Measurements from ENCODE around the gene BTBD6. TPM values are rescaled to one million over a fixed set of nuclear protein-coding genes. Genes with fewer than 3 reads are reported as not detected.

Gene BTBD6
- total and polyA plus RNA-seq, 9 of the 15 experiments (the other 6 are each of a cell fraction or from before 2014, with no cell fraction given): not detected

- ChIA-PET POLR2A (interaction anchor here (0.6 kb wide), 1 partner anchor 948 kb away, joined by 3 read pairs; no protein-coding TSS in a partner anchor), CTCF (ENCODE audit: low intra/inter-chr PET ratio) (no interaction called here)
- Histone ChIP-seq H3K4me1 (replicated peaks in 1 of 2; ENCODE audit: control insufficient read depth in 2 of 2, insufficient read depth in 2 of 2, low read length in 2 of 2) (peaks cover 0 to 30% of the 10 kb centered on the region in 2 experiments; a peak in 2 of 5 replicates), H3K4me2 (ENCODE audit: insufficient read depth, low read length) (no peak overlapping the region), H3K79me2 (ENCODE audit: control insufficient read depth, insufficient read depth, low read length) (no peaks in the 10 kb centered on the region), H3K9me1 (ENCODE audit: control insufficient read depth, insufficient read depth, low read length) (no peaks in the 10 kb centered on the region), H4K20me1 (replicated peaks; ENCODE audit: control insufficient read depth, insufficient read depth, low read length) (no peaks in the 10 kb centered on the region; the same call in 1 of the 2 replicates), H2AFZ (ENCODE audit: low read depth, low read length) (no peak overlapping the region), H3K27ac (ENCODE audit: extremely low read depth, low read depth, low read length) (no peak overlapping the region), H3K9me3 (replicated peaks; ENCODE audit: control insufficient read depth, insufficient read depth, low read depth, low read length) (no peaks in the 10 kb centered on the region), H3K4me3 (no peak overlapping the region), H3K36me3 (ENCODE audit: control insufficient read depth, insufficient read depth, low read length) (peaks cover 5% of the 10 kb centered on the region; the same call in 1 of the 3 replicates), H3K9ac (ENCODE audit: insufficient read depth in 1 of 2, low read depth in 2 of 2, low read length in 2 of 2) (no peak overlapping the region), H3K27me3 (ENCODE audit: control insufficient read depth in 2 of 2, insufficient read depth in 2 of 2, low read length in 2 of 2) (no peaks in the 10 kb centered on the region)
- intact Hi-C loops (cut with micrococcal nuclease) (no loop called here), in situ Hi-C loops (cut with MboI) (loop anchor here (5.0 kb wide), 1 partner anchor 131 kb away; no protein-coding TSS in a partner anchor)
- FAIRE-seq (no peak), DNase-seq (ENCODE audit: extremely low read depth in 1 of 4, low spot score in 3 of 4) (no peak), ATAC-seq (no peak)
- WGBS (ENCODE audit: insufficient coverage, low coverage, missing lambda C conversion rate): 73% methylated on average over 5 of the region's 23 CpGs
- BruUV-seq (replicated peaks): no TSS peak
- TF ChIP-seq HDAC2 (IDR thresholded peaks at IDR 0.05): no peak
- no peak for TF ChIP-seq ZNF282 (CRISPR knock-in tag; IDR thresholded peaks at IDR 0.05)
- no peak for TF ChIP-seq BRF2 (IDR thresholded peaks at IDR 0.05; ENCODE audit: borderline replicate concordance, insufficient read depth, insufficient read length)
- TF ChIP-seq FOXP4 (CRISPR knock-in tag; IDR thresholded peaks at IDR 0.05; ENCODE audit: borderline replicate concordance): no peak
- TF ChIP-seq HMGXB4 (CRISPR knock-in tag; IDR thresholded peaks at IDR 0.05): no peak
- TF ChIP-seq, protein P1, sequence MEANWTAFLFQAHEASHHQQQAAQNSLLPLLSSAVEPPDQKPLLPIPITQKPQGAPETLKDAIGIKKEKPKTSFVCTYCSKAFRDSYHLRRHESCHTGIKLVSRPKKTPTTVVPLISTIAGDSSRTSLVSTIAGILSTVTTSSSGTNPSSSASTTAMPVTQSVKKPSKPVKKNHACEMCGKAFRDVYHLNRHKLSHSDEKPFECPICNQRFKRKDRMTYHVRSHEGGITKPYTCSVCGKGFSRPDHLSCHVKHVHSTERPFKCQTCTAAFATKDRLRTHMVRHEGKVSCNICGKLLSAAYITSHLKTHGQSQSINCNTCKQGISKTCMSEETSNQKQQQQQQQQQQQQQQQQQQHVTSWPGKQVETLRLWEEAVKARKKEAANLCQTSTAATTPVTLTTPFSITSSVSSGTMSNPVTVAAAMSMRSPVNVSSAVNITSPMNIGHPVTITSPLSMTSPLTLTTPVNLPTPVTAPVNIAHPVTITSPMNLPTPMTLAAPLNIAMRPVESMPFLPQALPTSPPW (CRISPR knock-in tag; IDR thresholded peaks at IDR 0.05): no peak
- no peak for TF ChIP-seq GTF2F1 (IDR thresholded peaks at IDR 0.05; ENCODE audit: low read depth, low read length)
- no peak for TF ChIP-seq ETS1 (conservative IDR thresholded peaks at IDR 0.05; ENCODE audit: control insufficient read depth, low read depth, low read length)
Observed at GRCh38 chr14:105211086-105211757, 37.1 kb upstream of the BTBD6 start.
